ENCODE data around the gene GRPEL1.

DNA sequence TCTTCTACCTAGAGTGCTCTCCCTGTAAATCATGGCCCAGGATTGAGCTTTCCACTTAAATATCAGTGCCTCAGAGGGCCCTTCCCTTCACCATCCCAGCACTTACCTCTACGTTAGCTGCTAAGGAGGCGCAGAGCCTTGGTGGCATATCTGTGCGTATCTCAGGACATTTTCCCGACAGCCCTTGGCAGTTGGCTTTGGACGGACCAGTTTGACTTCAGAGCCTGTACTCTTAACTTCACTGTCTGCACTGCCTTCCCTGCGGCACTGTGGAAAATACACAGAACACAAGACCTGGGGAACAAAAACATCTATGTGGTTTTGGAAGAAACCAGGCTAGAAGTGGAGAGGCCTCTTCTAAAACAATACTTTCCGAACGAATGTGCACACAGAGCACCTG, 22.3 kb downstream of the GRPEL1 start:
- TF ChIP-seq, protein P1, sequence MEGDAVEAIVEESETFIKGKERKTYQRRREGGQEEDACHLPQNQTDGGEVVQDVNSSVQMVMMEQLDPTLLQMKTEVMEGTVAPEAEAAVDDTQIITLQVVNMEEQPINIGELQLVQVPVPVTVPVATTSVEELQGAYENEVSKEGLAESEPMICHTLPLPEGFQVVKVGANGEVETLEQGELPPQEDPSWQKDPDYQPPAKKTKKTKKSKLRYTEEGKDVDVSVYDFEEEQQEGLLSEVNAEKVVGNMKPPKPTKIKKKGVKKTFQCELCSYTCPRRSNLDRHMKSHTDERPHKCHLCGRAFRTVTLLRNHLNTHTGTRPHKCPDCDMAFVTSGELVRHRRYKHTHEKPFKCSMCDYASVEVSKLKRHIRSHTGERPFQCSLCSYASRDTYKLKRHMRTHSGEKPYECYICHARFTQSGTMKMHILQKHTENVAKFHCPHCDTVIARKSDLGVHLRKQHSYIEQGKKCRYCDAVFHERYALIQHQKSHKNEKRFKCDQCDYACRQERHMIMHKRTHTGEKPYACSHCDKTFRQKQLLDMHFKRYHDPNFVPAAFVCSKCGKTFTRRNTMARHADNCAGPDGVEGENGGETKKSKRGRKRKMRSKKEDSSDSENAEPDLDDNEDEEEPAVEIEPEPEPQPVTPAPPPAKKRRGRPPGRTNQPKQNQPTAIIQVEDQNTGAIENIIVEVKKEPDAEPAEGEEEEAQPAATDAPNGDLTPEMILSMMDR (conservative IDR thresholded peaks at IDR 0.05; ENCODE audit: low read depth, low read length), result no peak
- no peak for TF ChIP-seq EZH2 (IDR thresholded peaks at IDR 0.05; ENCODE audit: borderline replicate concordance, low read depth, low read length, poor library complexity, severe bottlenecking)
